Stromal cell of bone marrow (primary cell): ENCODE results near the gene OR51I2.
A peak's percentile ranks its signal among the peaks of the same experiment; 100 is the strongest.

Experiments
- DNase-seq: peaks from one replicate; pipeline ENCODE4 v3.0.0-alpha.2; 2012; ENCODE audit warnings: low read depth

The OR51I2 gene

GRCh38 chr11:5449023-5449422 lies at the start of gene OR51I2:
Gene OR51I2, plus strand, starts transcription at chr11:5449323. Its CDS starts 4,166 bp downstream, at chr11:5453489.
- DNase-seq, result no peak

GRCh38 chr11:5405173-5405572 lies 44.0 kb upstream of the OR51I2 start:
- DNase-seq, result no peak

GRCh38 chr11:5420993-5421392 lies 28.1 kb upstream of the OR51I2 start:
- no peak for DNase-seq

- DNase-seq, result no peak
Measured at GRCh38 chr11:5421811-5422210, 27.3 kb upstream of the OR51I2 start, which contains the start of gene OR51Q1. Gene OR51Q1, plus strand, starts transcription at chr11:5422111. Its CDS starts 90 bp downstream, at chr11:5422201.

- no peak for DNase-seq
Measured at GRCh38 chr11:5423131-5423530, 26.0 kb upstream of the OR51I2 start.

- DNase-seq, result no peak
Measured at GRCh38 chr11:5441414-5441813, 7.7 kb upstream of the OR51I2 start, which contains the start of gene OR51I1. Gene OR51I1, minus strand, starts transcription at chr11:5441514. Its CDS starts 0 bp downstream, at chr11:5441514.

GRCh38 chr11:5443835-5444393 lies 5.2 kb upstream of the OR51I2 start:
- DNase-seq, result no peak

GRCh38 chr11:5449432-5449831 lies 309 bp downstream of the OR51I2 start:
- DNase-seq, result no peak

- no peak for DNase-seq
Measured at GRCh38 chr11:5460983-5461621, 12.0 kb downstream of the OR51I2 start.

- no peak for DNase-seq
Measured at GRCh38 chr11:5467527-5467926, 18.4 kb downstream of the OR51I2 start.

- DNase-seq, result no peak
Measured at GRCh38 chr11:5473921-5474320, 24.8 kb downstream of the OR51I2 start.

- DNase-seq, result peak; percentile 22
Measured at GRCh38 chr11:5476186-5476819, 27.2 kb downstream of the OR51I2 start.

- no peak for DNase-seq
Measured at GRCh38 chr11:5486003-5486402, 36.9 kb downstream of the OR51I2 start.

- no peak for DNase-seq
Measured at GRCh38 chr11:5486421-5486820, 37.3 kb downstream of the OR51I2 start.

- DNase-seq, result no peak
Measured at GRCh38 chr11:5488385-5488784, 39.3 kb downstream of the OR51I2 start, which contains the start of gene OR52D1. Gene OR52D1, plus strand, starts transcription at chr11:5488685. Its CDS starts 22 bp downstream, at chr11:5488707.

GRCh38 chr11:5488798-5489399 lies 39.8 kb downstream of the OR51I2 start:
- no peak for DNase-seq

- no peak for DNase-seq
Measured at GRCh38 chr11:5489576-5490357, 40.6 kb downstream of the OR51I2 start.

GRCh38 chr11:5499671-5500070 lies 50.5 kb downstream of the OR51I2 start:
- DNase-seq, result no peak

GRCh38 chr11:5500393-5500801 lies 51.3 kb downstream of the OR51I2 start:
- no peak for DNase-seq

- no peak for DNase-seq
Measured at GRCh38 chr11:5504403-5504921, 55.3 kb downstream of the OR51I2 start.

- DNase-seq, result no peak
Measured at GRCh38 chr11:5505363-5506048, 56.4 kb downstream of the OR51I2 start.
